ENCODE data around the gene RHEB.

RHEB gene

DNA sequence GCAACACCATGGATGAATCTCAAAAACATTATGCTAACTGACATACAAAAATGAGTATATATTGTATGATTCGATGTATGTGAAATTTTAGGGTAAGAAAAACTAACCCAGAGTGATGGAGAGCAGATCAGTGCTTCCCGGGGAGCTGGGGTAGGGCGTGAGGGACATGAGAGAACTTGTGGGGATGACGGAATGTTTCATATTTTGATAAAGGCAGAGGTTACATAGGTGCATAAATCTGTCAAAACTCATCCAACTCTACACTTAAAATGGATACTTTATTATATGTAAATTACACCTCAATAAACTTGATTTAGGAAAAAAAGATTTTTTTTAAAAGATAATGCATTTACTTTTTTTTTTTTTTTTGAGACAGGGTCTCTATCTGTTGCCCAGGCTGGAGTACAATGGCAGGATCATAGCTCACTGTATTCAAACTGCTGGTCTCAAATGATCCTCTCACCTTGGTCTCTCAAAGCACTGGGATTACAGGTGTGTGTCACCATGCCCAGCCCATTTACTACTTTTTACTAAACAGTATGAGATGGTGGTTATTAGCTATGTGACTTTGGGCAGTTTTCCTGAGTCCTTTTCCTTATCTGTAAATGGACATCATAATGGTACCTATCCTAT lies 13.7 kb downstream of the RHEB start:
- Histone ChIP-seq H3K9me3 (ENCODE audit: control insufficient read depth, low read length) (no peaks in the 10 kb centered on the region), H3K4me3 (ENCODE audit: low read depth, low read length) (no peak overlapping the region), H3K9ac (no peak overlapping the region), H3K36me3 (ENCODE audit: control insufficient read depth, insufficient read depth, low read length) (no peaks in the 10 kb centered on the region), H3K4me1 (peaks cover 3% of the 10 kb centered on the region), H3K79me2 (peaks cover 67% of the 10 kb centered on the region), H3K27me3 (ENCODE audit: control insufficient read depth, insufficient read depth, low read length) (no peaks in the 10 kb centered on the region), H3K4me2 (ENCODE audit: low read length) (no peak overlapping the region), H3K27ac (no peak overlapping the region), H2AFZ (no peak overlapping the region)
- TF ChIP-seq, protein P1, sequence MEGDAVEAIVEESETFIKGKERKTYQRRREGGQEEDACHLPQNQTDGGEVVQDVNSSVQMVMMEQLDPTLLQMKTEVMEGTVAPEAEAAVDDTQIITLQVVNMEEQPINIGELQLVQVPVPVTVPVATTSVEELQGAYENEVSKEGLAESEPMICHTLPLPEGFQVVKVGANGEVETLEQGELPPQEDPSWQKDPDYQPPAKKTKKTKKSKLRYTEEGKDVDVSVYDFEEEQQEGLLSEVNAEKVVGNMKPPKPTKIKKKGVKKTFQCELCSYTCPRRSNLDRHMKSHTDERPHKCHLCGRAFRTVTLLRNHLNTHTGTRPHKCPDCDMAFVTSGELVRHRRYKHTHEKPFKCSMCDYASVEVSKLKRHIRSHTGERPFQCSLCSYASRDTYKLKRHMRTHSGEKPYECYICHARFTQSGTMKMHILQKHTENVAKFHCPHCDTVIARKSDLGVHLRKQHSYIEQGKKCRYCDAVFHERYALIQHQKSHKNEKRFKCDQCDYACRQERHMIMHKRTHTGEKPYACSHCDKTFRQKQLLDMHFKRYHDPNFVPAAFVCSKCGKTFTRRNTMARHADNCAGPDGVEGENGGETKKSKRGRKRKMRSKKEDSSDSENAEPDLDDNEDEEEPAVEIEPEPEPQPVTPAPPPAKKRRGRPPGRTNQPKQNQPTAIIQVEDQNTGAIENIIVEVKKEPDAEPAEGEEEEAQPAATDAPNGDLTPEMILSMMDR (IDR thresholded peaks at IDR 0.05): no peak

GRCh38 chr7:151505433-151505832 lies 14.3 kb downstream of the RHEB start:
- H3K36me3 ChIP-seq (ENCODE audit: control insufficient read depth, insufficient read depth, low read length): no peaks in the 10 kb centered on the region
- H3K9me3 ChIP-seq (ENCODE audit: control insufficient read depth, low read length): no peaks in the 10 kb centered on the region
- TF ChIP-seq, protein P1 (IDR thresholded peaks at IDR 0.05): no peak
- H3K4me1 ChIP-seq: peaks cover under 1% of the 10 kb centered on the region
- H3K4me3 ChIP-seq (ENCODE audit: low read depth, low read length): no peak overlapping the region
- no peak overlapping the region for H3K4me2 ChIP-seq (ENCODE audit: low read length)
- H3K27ac ChIP-seq: no peak overlapping the region
- H3K79me2 ChIP-seq: peaks cover 67% of the 10 kb centered on the region
- H3K9ac ChIP-seq: no peak overlapping the region
- H3K27me3 ChIP-seq (ENCODE audit: control insufficient read depth, insufficient read depth, low read length): no peaks in the 10 kb centered on the region
- H2AFZ ChIP-seq: no peak overlapping the region

GRCh38 chr7:151504715-151505326 lies 14.9 kb downstream of the RHEB start:
- Histone ChIP-seq H3K36me3 (ENCODE audit: control insufficient read depth, insufficient read depth, low read length) (no peaks in the 10 kb centered on the region), H3K4me1 (no peaks in the 10 kb centered on the region), H3K4me2 (ENCODE audit: low read length) (no peak overlapping the region), H3K9me3 (ENCODE audit: control insufficient read depth, low read length) (no peaks in the 10 kb centered on the region), H2AFZ (no peak overlapping the region), H3K4me3 (ENCODE audit: low read depth, low read length) (no peak overlapping the region), H3K27ac (no peak overlapping the region), H3K9ac (no peak overlapping the region), H3K79me2 (peaks cover 65% of the 10 kb centered on the region), H3K27me3 (ENCODE audit: control insufficient read depth, insufficient read depth, low read length) (no peaks in the 10 kb centered on the region)
- TF ChIP-seq, protein P1 (IDR thresholded peaks at IDR 0.05): no peak

DNA sequence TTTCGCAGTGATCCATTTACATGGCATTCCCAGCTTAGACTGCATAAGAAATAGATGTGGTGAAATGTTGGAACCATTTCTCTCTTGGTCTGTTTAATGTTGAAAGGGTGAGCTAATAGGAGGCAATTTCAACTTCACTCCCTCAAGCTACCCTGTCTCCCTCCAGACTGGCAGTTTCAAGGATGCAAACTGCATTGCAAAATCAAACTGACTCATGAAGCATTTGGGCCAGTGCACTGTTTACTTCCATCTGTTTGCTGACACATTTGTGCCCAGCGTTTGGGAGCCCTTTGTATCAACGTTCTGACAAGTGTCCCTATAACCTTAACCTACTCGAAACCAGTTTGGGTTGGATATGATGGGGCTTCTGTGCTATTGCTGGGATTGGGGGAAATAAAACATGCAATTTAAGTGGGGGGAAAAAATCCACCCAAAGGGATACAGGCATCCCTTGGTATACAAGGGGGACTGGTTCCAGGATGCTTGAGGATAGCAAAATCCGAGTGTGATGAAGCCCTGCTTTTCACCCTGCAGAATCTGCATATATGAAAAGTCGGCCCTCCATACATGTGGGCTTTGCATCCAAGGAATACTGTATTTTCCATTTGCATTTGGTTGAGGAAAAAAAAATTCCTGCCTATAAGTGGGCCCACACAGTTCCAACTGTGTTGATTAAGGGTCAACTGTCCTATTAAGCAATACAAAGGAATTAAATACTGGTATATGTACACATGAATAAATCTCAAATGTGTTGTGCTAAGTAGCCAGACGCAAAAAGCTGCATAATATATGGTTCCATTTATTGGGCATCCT lies 15.6 kb downstream of the RHEB start:
- Histone ChIP-seq H3K27ac (no peak overlapping the region), H3K9me3 (ENCODE audit: control insufficient read depth, low read length) (no peaks in the 10 kb centered on the region), H3K4me1 (no peaks in the 10 kb centered on the region), H3K4me2 (ENCODE audit: low read length) (no peak overlapping the region), H2AFZ (no peak overlapping the region), H3K36me3 (ENCODE audit: control insufficient read depth, insufficient read depth, low read length) (no peaks in the 10 kb centered on the region), H3K4me3 (ENCODE audit: low read depth, low read length) (no peak overlapping the region), H3K79me2 (peaks cover 66% of the 10 kb centered on the region), H3K27me3 (ENCODE audit: control insufficient read depth, insufficient read depth, low read length) (no peaks in the 10 kb centered on the region), H3K9ac (no peak overlapping the region)
- TF ChIP-seq, protein P1 (IDR thresholded peaks at IDR 0.05): no peak
